NCI-H146 treated with DMSO at 0.1 percent for 48 hours (cell line): Measurements from ENCODE around the gene SSR4.

Source experiments
- DNase-seq: peaks from one replicate; lab custom pipeline; 2025; ENCODE audit not compliant: unreplicated experiment; lab: John Stamatoyannopoulos, UW

Gene SSR4

DNA sequence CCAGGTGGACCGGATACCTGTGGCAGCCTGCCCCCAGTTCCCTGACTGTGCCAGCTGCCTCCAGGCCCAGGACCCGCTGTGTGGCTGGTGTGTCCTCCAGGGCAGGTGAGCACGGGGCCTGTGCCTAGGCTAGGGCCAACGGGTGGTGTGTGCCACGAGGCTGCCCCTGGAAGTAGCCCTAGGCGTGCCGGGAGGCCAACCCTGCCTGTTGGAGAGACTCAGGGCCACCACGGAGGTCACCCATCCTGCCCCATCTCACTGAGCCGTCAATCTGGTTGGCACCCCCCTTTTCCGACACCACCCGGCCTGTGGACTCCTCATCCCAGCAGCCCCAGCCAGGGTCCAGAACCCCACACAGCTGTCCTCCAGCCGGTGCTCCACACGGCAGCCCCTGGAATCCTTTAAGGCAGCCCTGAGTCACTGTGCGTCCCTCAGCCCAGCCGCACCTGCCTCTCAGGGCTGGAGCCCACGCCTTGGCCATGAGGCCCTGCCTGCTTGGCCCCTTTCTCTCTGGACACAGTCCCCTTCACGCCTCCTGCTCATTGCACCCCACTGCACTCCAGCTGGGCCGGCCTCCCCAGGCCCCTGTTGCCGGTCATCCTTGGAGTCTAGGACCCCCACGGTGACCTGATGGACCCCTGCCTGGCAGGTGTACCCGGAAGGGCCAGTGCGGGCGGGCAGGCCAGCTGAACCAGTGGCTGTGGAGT is 25.2 kb upstream of the SSR4 start:
- DNase-seq = no peak

DNA sequence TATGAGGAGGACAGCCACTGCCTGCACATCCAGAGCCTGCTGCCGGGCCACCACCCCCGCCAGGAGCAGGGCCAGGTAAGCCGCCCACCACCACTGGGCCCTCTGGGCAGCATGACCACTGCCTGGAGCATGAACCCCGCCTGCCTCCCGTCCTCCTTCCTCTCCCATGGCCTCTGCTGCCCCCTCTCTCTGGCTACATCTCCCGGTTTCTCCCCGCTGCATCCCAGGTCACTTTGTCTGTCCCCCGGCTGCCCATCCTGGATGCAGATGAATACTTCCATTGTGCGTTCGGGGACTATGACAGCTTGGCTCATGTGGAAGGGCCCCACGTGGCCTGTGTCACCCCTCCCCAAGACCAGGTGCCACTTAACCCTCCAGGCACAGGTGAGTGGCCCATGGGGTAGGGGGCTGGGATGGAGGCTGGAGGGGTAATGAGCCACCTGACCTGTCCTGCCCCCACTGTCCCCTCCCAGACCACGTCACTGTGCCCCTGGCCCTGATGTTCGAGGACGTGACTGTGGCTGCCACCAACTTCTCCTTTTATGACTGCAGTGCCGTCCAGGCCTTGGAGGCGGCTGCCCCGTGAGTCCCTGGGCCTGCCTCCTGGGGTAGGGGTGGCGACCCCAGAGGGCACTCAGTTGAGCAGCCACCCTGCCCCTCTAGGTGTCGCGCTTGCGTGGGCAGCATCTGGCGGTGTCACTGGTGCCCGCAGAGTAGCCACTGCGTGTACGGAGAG is 24.4 kb upstream of the SSR4 start:
- no peak for DNase-seq

DNA sequence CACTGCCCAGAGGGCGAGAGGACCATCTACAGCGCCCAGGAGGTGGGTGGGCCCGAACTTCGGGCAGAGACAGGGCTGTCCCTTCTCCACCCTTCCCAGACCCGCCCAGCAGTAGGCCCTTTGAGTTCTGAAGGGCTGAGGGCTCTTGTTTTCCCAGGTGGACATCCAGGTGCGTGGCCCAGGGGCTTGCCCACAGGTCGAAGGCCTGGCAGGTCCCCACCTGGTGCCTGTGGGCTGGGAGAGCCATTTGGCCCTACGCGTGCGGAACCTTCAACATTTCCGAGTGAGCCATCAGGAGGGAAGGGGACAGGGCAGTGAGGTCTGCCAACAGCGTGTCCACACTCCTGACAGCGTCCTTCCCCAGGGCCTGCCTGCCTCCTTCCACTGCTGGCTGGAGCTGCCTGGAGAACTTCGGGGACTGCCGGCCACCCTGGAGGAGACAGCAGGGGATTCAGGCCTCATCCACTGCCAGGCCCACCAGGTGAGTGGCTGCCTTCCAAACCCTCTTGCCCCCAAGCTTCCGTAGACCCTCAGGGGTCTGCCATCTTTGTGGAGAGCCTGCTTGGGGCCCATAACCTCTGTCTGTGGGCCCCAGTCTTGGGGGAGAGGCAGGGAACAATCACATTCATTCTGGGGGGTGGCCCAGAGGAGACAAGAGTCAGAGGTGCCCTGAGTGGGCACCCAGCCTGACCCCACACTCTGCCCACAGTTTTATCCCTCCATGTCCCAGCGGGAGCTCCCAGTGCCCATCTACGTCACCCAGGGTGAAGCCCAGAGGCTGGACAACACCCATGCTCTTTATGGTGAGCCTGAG is 23.7 kb upstream of the SSR4 start:
- no peak for DNase-seq

DNA sequence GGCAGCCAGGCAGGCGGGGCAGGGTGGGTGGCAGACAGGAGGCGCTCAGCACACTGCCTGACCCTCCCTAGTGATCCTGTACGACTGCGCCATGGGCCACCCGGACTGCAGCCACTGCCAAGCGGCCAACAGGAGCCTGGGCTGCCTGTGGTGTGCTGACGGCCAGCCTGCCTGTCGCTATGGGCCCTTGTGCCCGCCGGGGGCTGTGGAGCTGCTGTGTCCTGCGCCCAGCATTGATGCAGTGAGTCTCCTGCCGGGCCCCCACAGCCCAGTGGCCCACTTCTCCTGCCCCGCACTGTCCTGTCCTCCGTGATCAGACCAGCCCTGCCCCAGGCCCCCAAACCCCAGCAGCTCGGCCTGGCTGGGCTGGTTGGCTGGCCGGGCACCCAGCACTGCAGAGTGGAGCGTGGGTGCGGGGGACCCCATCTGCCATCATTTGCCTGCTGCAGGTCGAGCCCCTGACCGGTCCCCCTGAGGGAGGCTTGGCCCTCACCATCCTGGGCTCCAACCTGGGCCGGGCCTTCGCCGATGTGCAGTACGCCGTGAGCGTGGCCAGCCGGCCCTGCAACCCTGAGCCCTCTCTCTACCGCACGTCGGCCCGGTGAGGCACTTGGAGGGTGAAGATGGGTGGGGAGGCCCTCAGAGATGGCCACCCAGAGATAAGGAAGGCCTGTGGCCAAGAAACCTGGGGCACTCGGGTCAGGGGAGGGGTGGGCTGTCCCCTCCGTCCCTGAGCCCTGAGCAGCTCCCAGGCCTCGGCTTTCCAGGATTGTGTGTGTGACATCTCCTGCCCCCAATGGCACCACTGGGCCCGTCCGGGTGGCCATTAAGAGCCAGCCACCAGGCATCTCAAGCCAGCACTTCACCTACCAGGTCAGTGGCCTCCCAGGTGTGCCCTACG is 22.8 kb upstream of the SSR4 start:
- DNase-seq = no peak

DNA sequence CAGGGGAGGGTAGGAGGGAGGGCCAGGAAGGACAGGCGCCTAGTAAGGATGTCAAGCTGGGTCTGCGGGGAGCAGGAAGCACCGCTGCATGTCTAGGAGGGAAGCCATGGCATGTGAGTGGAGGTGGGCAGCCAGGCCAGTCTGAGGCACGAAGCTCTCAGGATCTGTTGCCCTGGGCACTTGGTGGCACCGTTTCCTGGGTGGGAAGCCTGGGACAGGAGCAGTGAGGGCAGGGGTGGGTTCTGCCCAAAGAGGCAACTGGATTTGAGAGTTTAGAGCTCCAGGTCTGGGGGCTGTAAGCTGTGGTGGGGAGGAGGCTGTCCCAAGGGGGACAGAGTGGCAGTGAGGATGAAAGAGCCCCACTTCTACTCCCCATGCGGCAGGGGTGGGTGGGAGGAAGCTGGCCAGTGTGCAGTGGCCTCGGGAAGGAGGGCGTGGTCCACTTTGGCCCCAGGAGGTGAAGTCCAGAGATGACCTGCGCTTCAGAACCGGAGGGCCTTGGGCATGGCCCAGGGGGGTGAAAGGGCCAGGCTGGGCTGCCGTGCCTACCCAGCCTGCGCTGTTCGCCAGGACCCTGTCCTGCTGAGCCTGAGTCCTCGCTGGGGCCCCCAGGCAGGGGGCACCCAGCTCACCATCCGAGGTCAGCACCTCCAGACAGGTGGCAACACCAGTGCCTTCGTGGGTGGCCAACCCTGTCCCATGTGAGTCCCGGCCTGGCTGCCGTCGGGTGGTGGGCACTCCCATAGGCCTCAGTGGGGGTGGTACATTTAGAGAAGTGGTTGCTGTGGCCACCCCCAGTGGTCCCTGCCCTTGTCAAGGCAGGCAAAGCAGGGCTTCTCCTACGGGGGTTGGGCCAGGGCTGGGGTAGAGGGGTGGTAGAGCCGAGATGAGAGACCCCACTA is 21.9 kb upstream of the SSR4 start:
- DNase-seq = no peak

DNA sequence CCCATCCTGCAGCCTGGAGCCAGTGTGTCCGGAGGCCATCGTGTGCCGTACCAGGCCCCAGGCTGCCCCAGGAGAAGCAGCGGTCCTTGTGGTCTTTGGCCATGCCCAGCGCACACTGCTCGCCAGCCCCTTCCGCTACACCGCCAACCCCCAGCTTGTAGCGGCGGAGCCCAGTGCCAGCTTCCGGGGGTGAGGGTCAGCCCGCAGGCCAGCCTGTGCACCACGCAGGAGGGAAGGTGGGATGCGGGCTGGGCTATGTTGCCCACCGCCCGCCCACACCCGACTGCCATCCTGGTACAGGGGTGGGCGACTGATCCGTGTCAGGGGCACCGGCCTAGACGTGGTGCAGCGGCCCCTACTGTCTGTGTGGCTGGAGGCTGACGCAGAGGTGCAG is 21.3 kb upstream of the SSR4 start:
- no peak for DNase-seq

DNA sequence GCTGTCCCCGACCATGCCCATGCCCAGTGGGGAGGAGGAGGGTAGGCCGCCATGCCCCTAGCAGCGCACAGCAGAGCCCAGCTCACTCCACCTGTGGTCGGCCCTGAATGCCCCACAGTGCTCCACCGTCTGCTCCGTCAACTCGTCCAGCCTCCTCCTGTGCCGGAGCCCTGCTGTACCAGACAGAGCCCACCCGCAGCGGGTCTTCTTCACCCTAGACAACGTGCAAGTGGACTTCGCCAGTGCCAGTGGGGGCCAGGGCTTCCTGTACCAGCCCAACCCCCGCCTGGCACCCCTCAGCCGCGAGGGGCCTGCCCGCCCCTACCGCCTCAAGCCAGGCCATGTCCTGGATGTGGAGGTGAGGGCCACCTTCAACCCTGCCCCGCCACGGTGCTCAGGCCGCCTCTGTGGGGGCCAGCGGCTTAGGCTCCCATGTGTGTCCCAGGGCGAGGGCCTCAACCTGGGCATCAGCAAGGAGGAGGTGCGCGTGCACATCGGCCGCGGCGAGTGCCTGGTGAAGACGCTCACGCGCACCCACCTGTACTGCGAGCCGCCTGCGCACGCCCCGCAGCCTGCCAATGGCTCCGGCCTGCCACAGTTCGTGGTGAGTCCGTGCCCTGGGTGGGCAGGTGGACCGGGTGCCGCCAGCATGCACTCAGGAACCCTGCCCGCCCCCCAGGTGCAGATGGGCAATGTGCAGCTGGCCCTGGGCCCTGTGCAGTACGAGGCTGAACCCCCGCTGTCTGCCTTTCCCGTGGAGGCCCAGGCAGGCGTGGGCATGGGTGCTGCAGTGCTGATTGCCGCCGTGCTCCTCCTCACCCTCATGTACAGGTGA is 20.5 kb upstream of the SSR4 start:
- DNase-seq = no peak

DNA sequence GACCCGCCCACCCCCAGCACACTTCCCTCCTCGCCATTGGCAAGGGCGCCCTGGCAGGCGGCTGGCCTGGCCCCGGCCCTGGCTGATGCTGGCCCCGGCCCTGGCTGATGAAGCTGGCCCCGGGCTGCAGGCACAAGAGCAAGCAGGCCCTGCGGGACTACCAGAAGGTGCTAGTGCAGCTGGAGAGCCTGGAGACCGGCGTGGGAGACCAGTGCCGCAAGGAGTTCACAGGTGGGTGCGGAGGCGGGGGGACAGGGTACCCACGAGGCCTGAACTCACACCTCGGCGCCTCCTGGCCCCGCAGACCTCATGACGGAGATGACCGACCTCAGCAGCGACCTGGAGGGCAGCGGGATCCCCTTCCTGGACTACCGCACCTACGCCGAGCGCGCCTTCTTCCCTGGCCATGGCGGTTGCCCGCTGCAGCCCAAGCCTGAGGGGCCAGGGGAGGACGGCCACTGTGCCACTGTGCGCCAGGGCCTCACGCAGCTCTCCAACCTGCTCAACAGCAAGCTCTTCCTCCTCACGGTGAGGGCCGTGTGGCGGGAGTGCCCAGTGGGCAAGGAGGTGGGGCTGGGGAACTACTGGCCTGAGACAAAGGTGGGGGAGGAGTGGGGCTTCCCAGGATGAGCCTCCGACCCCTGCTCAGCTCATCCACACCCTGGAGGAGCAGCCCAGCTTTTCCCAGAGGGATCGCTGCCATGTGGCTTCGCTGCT is 19.7 kb upstream of the SSR4 start:
- DNase-seq = no peak

DNA sequence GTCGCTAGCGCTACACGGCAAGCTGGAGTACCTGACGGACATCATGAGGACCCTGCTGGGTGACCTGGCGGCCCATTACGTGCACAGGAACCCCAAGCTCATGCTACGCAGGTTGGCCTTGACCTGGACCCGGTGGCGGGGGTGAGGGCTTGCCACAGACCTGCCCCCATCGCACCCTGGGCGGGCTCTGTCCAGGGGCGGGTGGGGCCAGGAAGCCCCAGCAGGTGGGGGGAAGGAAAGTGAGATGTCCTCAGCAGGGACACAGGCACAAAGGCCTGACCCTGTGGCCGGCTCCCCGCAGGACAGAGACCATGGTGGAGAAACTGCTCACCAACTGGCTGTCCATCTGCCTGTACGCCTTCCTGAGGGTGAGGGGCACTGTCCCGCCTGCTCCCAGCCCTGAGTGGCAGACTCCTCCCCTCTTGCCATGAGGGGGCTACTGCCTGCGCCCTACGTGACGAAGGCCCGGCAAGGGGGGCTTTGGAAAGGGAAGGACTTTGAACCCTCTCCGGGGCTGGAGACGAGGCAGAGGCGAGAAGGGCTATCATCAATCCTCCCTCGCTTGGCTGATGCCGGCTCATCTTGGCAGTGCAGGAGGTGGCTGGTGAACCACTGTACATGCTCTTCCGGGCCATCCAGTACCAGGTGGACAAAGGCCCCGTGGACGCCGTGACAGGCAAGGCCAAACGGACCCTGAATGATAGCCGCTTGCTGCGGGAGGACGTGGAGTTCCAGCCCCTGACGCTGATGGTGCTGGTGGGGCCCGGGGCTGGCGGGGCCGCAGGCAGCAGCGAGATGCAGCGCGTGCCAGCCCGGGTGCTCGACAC is 19.0 kb upstream of the SSR4 start:
- no peak for DNase-seq

DNA sequence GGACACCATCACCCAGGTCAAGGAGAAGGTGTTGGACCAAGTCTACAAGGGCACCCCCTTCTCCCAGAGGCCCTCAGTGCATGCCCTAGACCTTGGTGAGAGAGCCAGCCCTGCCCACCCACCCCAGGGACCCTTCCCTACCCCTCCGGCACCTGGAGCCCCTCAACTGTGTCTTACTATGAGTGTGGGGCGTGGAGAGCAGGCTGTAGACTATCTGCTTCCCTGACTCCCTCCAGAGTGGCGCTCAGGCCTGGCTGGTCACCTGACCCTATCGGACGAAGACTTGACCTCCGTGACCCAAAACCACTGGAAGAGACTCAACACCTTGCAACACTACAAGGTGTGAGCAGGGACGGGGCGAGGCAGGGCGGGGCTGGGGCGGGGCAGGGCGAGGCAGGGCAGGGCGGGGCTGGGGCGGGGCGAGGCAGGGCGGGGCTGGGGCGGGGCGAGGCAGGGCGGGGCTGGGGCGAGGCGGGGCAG is 18.3 kb upstream of the SSR4 start:
- no peak for DNase-seq

DNA sequence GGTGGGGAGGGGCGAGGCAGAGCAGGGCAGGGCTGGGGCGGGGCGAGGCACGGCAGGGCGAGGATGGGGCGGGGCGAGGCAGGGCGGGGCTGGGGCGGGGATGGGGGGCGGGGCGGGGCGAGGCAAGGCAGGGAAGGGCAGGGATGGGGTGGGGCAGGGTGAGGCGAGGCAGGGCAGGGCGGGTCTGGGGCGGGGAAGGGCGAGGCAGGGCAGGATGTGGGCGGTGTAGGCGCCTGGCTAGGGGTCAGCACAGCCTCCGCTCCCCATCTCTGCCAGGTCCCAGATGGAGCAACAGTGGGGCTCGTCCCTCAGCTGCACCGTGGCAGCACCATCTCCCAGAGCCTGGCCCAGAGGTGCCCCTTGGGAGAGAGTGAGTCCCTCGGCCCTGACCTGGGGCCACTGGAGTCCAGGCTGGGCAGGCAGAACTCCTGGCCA is 17.8 kb upstream of the SSR4 start:
- DNase-seq = no peak

DNA sequence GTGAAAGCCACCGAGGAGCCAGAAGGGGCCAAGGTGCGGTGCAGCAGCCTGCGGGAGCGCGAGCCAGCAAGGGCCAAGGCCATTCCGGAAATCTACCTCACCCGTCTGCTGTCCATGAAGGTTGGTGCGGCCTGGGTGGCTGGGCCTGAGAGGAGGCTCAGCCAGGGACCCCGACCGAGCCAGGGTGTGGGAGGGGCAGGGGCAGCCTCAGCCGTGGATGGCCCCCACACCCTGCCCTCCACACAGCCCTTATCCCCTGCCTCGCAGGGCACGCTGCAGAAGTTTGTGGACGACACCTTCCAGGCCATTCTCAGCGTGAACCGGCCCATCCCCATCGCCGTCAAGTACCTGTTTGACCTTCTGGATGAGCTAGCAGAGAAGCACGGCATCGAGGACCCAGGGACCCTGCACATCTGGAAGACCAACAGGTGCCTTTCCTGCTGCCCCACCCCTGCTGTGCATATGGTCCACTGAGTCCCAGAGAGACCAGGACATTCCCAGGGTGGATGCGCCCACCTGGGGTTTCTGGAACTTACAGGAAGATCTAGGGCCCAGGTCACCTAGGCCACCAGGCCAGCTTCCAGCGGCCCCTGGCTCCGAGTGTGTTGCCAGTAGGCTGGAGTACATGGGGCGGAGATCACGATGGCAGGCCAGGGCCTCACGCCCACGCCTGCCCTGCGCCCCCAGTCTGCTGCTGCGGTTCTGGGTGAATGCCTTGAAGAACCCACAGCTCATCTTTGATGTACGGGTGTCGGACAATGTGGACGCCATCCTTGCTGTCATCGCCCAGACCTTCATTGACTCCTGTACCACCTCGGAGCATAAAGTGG is 17.0 kb upstream of the SSR4 start:
- no peak for DNase-seq

DNA sequence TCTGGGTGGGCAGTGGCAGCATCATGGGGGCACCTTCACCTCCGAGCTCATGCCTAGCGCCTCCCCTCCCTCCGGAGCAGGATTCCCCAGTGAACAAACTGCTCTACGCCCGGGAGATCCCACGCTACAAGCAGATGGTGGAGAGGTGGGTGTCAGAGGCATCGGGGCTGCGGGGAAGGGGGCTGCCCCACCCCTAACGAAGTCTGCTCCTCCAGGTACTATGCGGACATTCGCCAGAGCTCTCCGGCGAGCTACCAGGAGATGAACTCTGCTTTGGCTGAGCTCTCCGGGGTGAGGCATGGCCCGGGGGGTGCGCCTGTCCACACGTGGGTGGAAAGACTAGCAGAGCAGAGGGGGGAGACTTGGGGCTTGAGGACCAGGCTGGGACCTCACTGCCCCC is 16.3 kb upstream of the SSR4 start:
- no peak for DNase-seq

DNA sequence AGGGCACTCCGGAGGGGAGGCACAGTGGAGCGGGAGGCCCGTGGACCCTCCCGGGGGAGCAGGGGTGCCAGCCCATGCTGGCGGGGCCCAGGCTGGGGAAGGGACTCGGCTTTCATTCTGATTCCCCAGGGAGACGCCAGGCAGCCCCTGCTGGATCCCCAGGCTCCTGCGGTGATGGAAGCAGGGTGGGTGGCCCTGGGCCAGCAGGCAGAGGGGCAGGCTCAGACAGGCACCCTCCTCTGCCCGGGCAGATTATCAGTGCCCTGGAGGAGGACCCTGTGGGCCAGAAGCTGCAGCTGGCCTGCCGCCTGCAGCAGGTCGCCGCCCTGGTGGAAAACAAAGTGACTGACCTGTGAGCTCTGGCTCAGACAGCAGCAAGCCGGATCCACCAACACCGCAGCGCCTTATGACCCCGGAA is 15.8 kb upstream of the SSR4 start:
- DNase-seq = no peak

DNA sequence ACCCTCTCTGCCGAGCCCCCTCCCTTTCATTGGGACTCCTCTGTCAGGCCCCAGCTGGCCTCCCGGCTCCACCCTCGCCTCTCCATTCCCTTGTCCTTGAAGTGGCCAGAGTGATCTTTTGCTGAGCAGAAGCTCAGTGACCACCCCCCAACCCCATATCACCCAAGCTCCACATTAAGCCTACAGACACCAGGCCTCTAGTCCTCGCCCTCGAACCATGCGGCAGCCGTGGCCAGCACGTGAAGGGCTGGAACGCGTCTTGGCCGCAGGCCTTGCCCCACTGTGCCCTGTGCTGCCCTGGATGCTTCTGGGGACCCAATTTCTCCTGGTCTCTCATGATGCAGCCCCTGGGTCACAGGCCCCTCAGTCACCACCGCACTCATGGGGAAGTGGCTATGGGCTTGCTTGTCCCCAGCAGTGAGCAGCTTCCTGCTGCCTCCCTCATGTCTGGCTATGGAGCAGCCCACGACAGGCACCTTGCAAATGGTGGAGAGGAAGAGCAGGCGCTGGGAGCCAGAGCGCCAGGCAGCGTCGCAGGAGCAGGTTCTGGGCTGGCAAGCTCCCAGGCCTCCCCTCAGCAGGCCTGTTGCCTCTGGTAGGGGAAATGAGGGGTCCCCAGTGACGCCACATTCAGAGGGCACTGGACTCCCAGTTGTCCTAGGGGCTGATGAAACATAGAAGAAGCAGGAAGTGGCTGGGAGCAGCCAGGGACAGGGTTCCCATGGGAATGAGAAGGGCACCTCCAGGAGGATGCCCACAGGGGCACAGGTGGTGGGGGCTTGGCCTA is 14.4 kb upstream of the SSR4 start:
- DNase-seq = no peak
